Hepatocyte (in vitro differentiated cells): ENCODE measurements around the gene USHBP1. TPM values are rescaled to one million over a fixed set of nuclear protein-coding genes. Genes with fewer than 3 reads are reported as not detected.
A peak's percentile ranks its signal among the peaks of the same experiment; 100 is the strongest.

Source experiments
- DNase-seq: peaks from one replicate; pipeline ENCODE4 v3.0.0-alpha.2; 2016; ENCODE audit warnings: low spot score
- H2AFZ ChIP-seq: fragments of 200-600 bp; sonication (generic); 2 replicates; pipeline ENCODE4 v1.6.0; 2016; ENCODE audit warnings: antibody characterized with exemption, mild to moderate bottlenecking
- H3K27ac ChIP-seq: fragments of 200-600 bp; sonication (generic); 2 replicates; pipeline ENCODE4 v1.5.1; 2016; ENCODE audit warnings: mild to moderate bottlenecking
- H3K27me3 ChIP-seq: fragments of 200-600 bp; sonication (generic); 2 replicates; pipeline ENCODE4 v1.6.1; 2016
- H3K36me3 ChIP-seq: fragments of 200-600 bp; sonication (generic); replicated peaks from 2 replicates; pipeline ENCODE4 v1.5.1; 2016; ENCODE audit warnings: low read depth; ENCODE audit not compliant: insufficient read depth
- H3K4me1 ChIP-seq: fragments of 200-600 bp; sonication (generic); 2 replicates; pipeline ENCODE4 v1.5.1; 2016; ENCODE audit warnings: mild to moderate bottlenecking, moderate library complexity; ENCODE audit not compliant: insufficient read depth
- H3K4me2 ChIP-seq: fragments of 200-600 bp; sonication (generic); 2 replicates; pipeline ENCODE4 v1.6.0; 2016
- H3K4me3 ChIP-seq: fragments of 200-600 bp; sonication (generic); 2 replicates; pipeline ENCODE4 v1.5.1; 2016; ENCODE audit warnings: mild to moderate bottlenecking
- H3K79me2 ChIP-seq: fragments of 200-600 bp; sonication (generic); 2 replicates; pipeline ENCODE4 v1.6.0; 2017; ENCODE audit warnings: mild to moderate bottlenecking
- H3K9me2 ChIP-seq: fragments of 200-600 bp; sonication (generic); replicated peaks from 2 replicates; pipeline ENCODE4 v1.6.0; 2017; ENCODE audit warnings: mild to moderate bottlenecking; ENCODE audit not compliant: insufficient read depth
- H3K9me3 ChIP-seq: fragments of 200-600 bp; sonication (generic); 2 replicates; pipeline ENCODE4 v1.5.1; 2016; ENCODE audit warnings: low read depth, mild to moderate bottlenecking
- H4K20me1 ChIP-seq: fragments of 200-600 bp; sonication (generic); 2 replicates; pipeline ENCODE4 v1.6.0; 2016; ENCODE audit warnings: mild to moderate bottlenecking; ENCODE audit not compliant: insufficient read depth, poor library complexity, severe bottlenecking
- CTCF ChIP-seq: fragments of 200-600 bp; sonication (generic); IDR thresholded peaks from 2 replicates; pipeline ENCODE4 v1.5.1; 2016; ENCODE audit warnings: antibody characterized with exemption, mild to moderate bottlenecking; ENCODE audit not compliant: poor library complexity
- EZH2 ChIP-seq: fragments of 200-600 bp; sonication (generic); IDR thresholded peaks from 2 replicates; pipeline ENCODE4 v1.6.1; 2016; ENCODE audit warnings: antibody characterized with exemption, mild to moderate bottlenecking, borderline replicate concordance
- EZH2phosphoT487 ChIP-seq: fragments of 200-600 bp; sonication (generic); IDR thresholded peaks from one replicate; pipeline ENCODE4 v1.6.1; 2018; ENCODE audit warnings: antibody characterized with exemption, mild to moderate bottlenecking, low read depth, moderate library complexity; ENCODE audit not compliant: unreplicated experiment, severe bottlenecking
- WGBS: methylation state at CpG from one replicate; pipeline ENCODE4 v1.1.6; 2016; ENCODE audit warnings: low lambda C conversion rate; ENCODE audit errors: missing lambda C conversion rate; 5-methylcytosine and 5-hydroxymethylcytosine counted together
- polyA plus RNA-seq: library from polyadenylated mRNA; unstranded; fragments of >200 nt; fragmentation: Nextera tagmentation; extraction: Ambion mirVana; gene quantifications from 2 replicates; pipeline ENCODE4 v1.2.1, GENCODE V29; 2016
- total RNA-seq: library from RNA; depleted of rRNA; stranded (reverse); fragments of >200 nt; gene quantifications from 2 replicates; pipeline ENCODE4 v1.2.3, GENCODE V29; 2014

The USHBP1 gene
- total and polyA plus RNA-seq, 2 experiments from 2014 or later = 0.98 TPM; not detected in 1

GRCh38 chr19:17266975-17267788 lies 2.6 kb upstream of the USHBP1 start, which contains the start of gene BABAM1:
Gene BABAM1 (plus strand): TSS chr19:17267443. CDS start chr19:17268807, 1,364 bp downstream.
- whole genome bisulfite sequencing = 1% methylated on average over 27 of the region's 27 CpGs
- Histone ChIP-seq H3K27ac (peak within 1 kb of the TSS; percentile 18), H3K9me2 (no peaks in the 10 kb centered on the region), H3K4me3 (peak within 1 kb of the TSS; percentile 34), H3K79me2 (peaks cover 12% of the 10 kb centered on the region), H3K4me2 (peak within 1 kb of the TSS; percentile 92), H3K9me3 (no peaks in the 10 kb centered on the region), H3K36me3 (no peaks in the 10 kb centered on the region), H3K27me3 (no peaks in the 10 kb centered on the region), H3K4me1 (peaks cover 4% of the 10 kb centered on the region), H4K20me1 (no peaks in the 10 kb centered on the region), H2AFZ (peak within 1 kb of the TSS; percentile 38)
- TF ChIP-seq EZH2phosphoT487 (no peak), CTCF (no peak), EZH2 (no peak)
- DNase-seq = peak; percentile 97

GRCh38 chr19:17266589-17266974 lies 2.0 kb upstream of the USHBP1 start:
- no peak overlapping the region for H3K4me2 ChIP-seq
- 93% methylated on average over 12 of the region's 12 CpGs for WGBS
- no peaks in the 10 kb centered on the region for H3K9me2 ChIP-seq
- H4K20me1 ChIP-seq = no peaks in the 10 kb centered on the region
- TF ChIP-seq CTCF (no peak), EZH2 (no peak), EZH2phosphoT487 (no peak)
- peak overlapping the region; percentile 11 for H3K27ac ChIP-seq
- H3K27me3 ChIP-seq = no peaks in the 10 kb centered on the region
- H3K9me3 ChIP-seq = no peaks in the 10 kb centered on the region
- H3K36me3 ChIP-seq = no peaks in the 10 kb centered on the region
- H3K4me1 ChIP-seq = peaks cover 4% of the 10 kb centered on the region
- no peak overlapping the region for H2AFZ ChIP-seq
- peaks cover 12% of the 10 kb centered on the region for H3K79me2 ChIP-seq
- DNase-seq = no peak
- H3K4me3 ChIP-seq = no peak overlapping the region

- no peaks in the 10 kb centered on the region for H3K9me3 ChIP-seq
- H3K27me3 ChIP-seq = no peaks in the 10 kb centered on the region
- no peaks in the 10 kb centered on the region for H4K20me1 ChIP-seq
- no peaks in the 10 kb centered on the region for H3K9me2 ChIP-seq
- H2AFZ ChIP-seq = no peak overlapping the region
- H3K4me1 ChIP-seq = peaks cover 4% of the 10 kb centered on the region
- H3K36me3 ChIP-seq = no peaks in the 10 kb centered on the region
- no peak overlapping the region for H3K27ac ChIP-seq
- H3K4me2 ChIP-seq = no peak overlapping the region
- no peak for TF ChIP-seq CTCF
- TF ChIP-seq EZH2phosphoT487 = no peak
- TF ChIP-seq EZH2 = no peak
- WGBS = 84% methylated on average over 7 of the region's 7 CpGs
- no peak for DNase-seq
- H3K79me2 ChIP-seq = peaks cover 12% of the 10 kb centered on the region
- H3K4me3 ChIP-seq = no peak overlapping the region
These were observed 1.5 kb upstream of the USHBP1 start for GRCh38 chr19:17266026-17266425.
